H1 (cell line): Measurements from ENCODE around the gene HES1. TPM values are rescaled to one million over a fixed set of nuclear protein-coding genes. Genes with fewer than 3 reads are reported as not detected.

ENCODE experiments used
- CTCF ChIA-PET: fragments of 300-600 bp; sonication (Branson Sonifier 250); formaldehyde crosslinking; loops from one replicate; lab custom pipeline; 2021; ENCODE audit not compliant: partially characterized antibody; lab: Charles Lee
- POLR2A ChIA-PET: fragments of 300-600 bp; sonication (Branson Sonifier 250); formaldehyde crosslinking; loops from one replicate; lab custom pipeline; 2021; ENCODE audit warnings: inconsistent platforms; ENCODE audit not compliant: partially characterized antibody; lab: Charles Lee
- DNase-seq, 2 experiments: peaks; one replicate each; pipeline versions ENCODE4 v3.0.0 to v3.0.0-alpha.2; 2010 to 2022; ENCODE audit warnings: low spot score in 2 of 2, low read depth in 1 of 2, mixed read lengths in 1 of 2
- FAIRE-seq: peaks from 2 replicates; lab custom pipeline; 2011; peaks lifted over from hg19 to GRCh38; lab: Jason Lieb, UNC
- H2AFZ ChIP-seq: 2 replicates; pipeline ENCODE4 v1.8.1; 2012; ENCODE audit warnings: low read length, inconsistent platforms
- H2AK5ac ChIP-seq: 2 replicates; pipeline ENCODE4 v1.6.1; 2013; ENCODE audit warnings: low read depth, low read length
- H2BK120ac ChIP-seq: replicated peaks from 2 replicates; pipeline ENCODE3; 2013; ENCODE audit warnings: low read depth, low read length, inconsistent platforms
- H2BK12ac ChIP-seq: 2 replicates; pipeline ENCODE4 v1.6.1; 2013; ENCODE audit warnings: low read depth, low read length
- H2BK15ac ChIP-seq: 2 replicates; pipeline ENCODE4 v1.6.1; 2013; ENCODE audit warnings: low read length
- H2BK20ac ChIP-seq: 2 replicates; pipeline ENCODE4 v1.6.1; 2013; ENCODE audit warnings: low read length
- H2BK5ac ChIP-seq: 2 replicates; pipeline ENCODE4 v1.6.1; 2013; ENCODE audit warnings: low read depth, low read length
- H3K14ac ChIP-seq: 2 replicates; pipeline ENCODE4 v1.6.1; 2013; ENCODE audit warnings: inconsistent platforms; ENCODE audit not compliant: insufficient read length
- H3K18ac ChIP-seq: 2 replicates; pipeline ENCODE4 v1.6.1; 2013; ENCODE audit warnings: low read length; ENCODE audit errors: extremely low read depth
- H3K23ac ChIP-seq: 2 replicates; pipeline ENCODE4 v1.6.1; 2013; ENCODE audit warnings: inconsistent platforms; ENCODE audit not compliant: insufficient read length
- H3K23me2 ChIP-seq: 2 replicates; pipeline ENCODE4 v1.6.1; 2013; ENCODE audit warnings: low read depth, low read length
- H3K27ac ChIP-seq: 2 replicates; pipeline ENCODE4 v1.6.1; 2011; ENCODE audit warnings: low read depth, low read length, inconsistent platforms
- H3K27me3 ChIP-seq, 4 experiments: replicated peaks in 1 of 4; 1 replicate in 1 of 4; 2 replicates in 3 of 4; pipeline versions ENCODE4 v1.6.1 to v1.8.1; 2011 to 2013; ENCODE audit warnings: low read length in 3 of 4, mild to moderate bottlenecking in 3 of 4, inconsistent platforms in 2 of 4, mixed read lengths in 2 of 4, moderate library complexity in 1 of 4; ENCODE audit not compliant: control insufficient read depth in 3 of 4, insufficient read depth in 3 of 4; ENCODE audit errors: extremely low read depth in 1 of 4
- H3K36me3 ChIP-seq, 4 experiments: 2 replicates each; pipeline versions ENCODE4 v1.6.1 to v1.8.1; 2011 to 2013; ENCODE audit warnings: mild to moderate bottlenecking in 4 of 4, low read length in 3 of 4, moderate library complexity in 2 of 4, control low read depth in 1 of 4, inconsistent platforms in 1 of 4; ENCODE audit not compliant: insufficient read depth in 4 of 4, control insufficient read depth in 2 of 4
- H3K4ac ChIP-seq: replicated peaks from 2 replicates; pipeline ENCODE3; 2013; ENCODE audit warnings: low read length, low read depth, mixed read lengths, inconsistent platforms; ENCODE audit not compliant: insufficient read length
- H3K4me1 ChIP-seq, 4 experiments: replicated peaks in 1 of 4; 1 replicate in 1 of 4; 2 replicates in 3 of 4; pipeline versions ENCODE4 v1.6.1 to v1.8.1; 2011 to 2013; ENCODE audit warnings: low read length in 3 of 4, inconsistent platforms in 2 of 4, mixed read lengths in 1 of 4; ENCODE audit not compliant: insufficient read depth in 4 of 4, control insufficient read depth in 3 of 4
- H3K4me2 ChIP-seq, 2 experiments: 2 replicates each; pipeline versions ENCODE4 v1.6.1 to v1.8.1; 2011 to 2013; ENCODE audit warnings: low read depth in 2 of 2, low read length in 2 of 2, control low read depth in 1 of 2, inconsistent platforms in 1 of 2, mild to moderate bottlenecking in 1 of 2; ENCODE audit not compliant: insufficient read depth in 1 of 2
- H3K4me3 ChIP-seq, 4 experiments: fragments of 200-600, 300-600 bp in 1 of 4; sonication (generic), shearing (Covaris generic), sonication (Bioruptor Twin) in 1 of 4; 2 replicates each; pipeline versions ENCODE4 v1.5.1 to v1.8.1; 2011 to 2016; ENCODE audit warnings: low read length in 4 of 4, low read depth in 3 of 4, control low read depth in 2 of 4, inconsistent platforms in 2 of 4, mild to moderate bottlenecking in 2 of 4, mixed read lengths in 1 of 4, moderate library complexity in 1 of 4; ENCODE audit not compliant: insufficient read depth in 2 of 4; ENCODE audit errors: extremely low read depth in 1 of 4
- H3K56ac ChIP-seq: replicated peaks from 2 replicates; pipeline ENCODE3; 2013; ENCODE audit warnings: low read depth, mild to moderate bottlenecking, mixed read lengths, low read length, inconsistent platforms; ENCODE audit not compliant: insufficient read length
- H3K79me1 ChIP-seq: 2 replicates; pipeline ENCODE4 v1.6.1; 2013; ENCODE audit warnings: low read depth, low read length, control low read depth
- H3K79me2 ChIP-seq, 2 experiments: 2 replicates each; pipeline versions ENCODE4 v1.6.1 to v1.8.1; 2012 to 2013; ENCODE audit warnings: low read length in 2 of 2, mild to moderate bottlenecking in 2 of 2, inconsistent platforms in 1 of 2; ENCODE audit not compliant: insufficient read depth in 2 of 2, control insufficient read depth in 1 of 2
- H3K9ac ChIP-seq, 4 experiments: replicated peaks in 1 of 4; 1 replicate in 1 of 4; 2 replicates in 3 of 4; pipeline versions ENCODE4 v1.6.1 to v1.8.1; 2011 to 2013; ENCODE audit warnings: low read depth in 3 of 4, low read length in 3 of 4, control low read depth in 2 of 4, mild to moderate bottlenecking in 2 of 4, moderate library complexity in 2 of 4, inconsistent platforms in 1 of 4; ENCODE audit errors: extremely low read depth in 1 of 4
- H3K9me3 ChIP-seq, 2 experiments: 2 replicates each; pipeline versions ENCODE4 v1.6.1 to v1.8.1; 2012 to 2013; ENCODE audit warnings: mild to moderate bottlenecking in 2 of 2, moderate library complexity in 2 of 2, control low read depth in 1 of 2, inconsistent platforms in 1 of 2, low read depth in 1 of 2, low read length in 1 of 2, mixed read lengths in 1 of 2; ENCODE audit not compliant: insufficient read depth in 2 of 2
- H4K20me1 ChIP-seq, 2 experiments: replicated peaks in 1 of 2; 2 replicates each; pipeline versions ENCODE3 to v1.8.1; 2011 to 2013; ENCODE audit warnings: inconsistent platforms in 2 of 2, low read length in 2 of 2, mild to moderate bottlenecking in 1 of 2; ENCODE audit not compliant: insufficient read depth in 2 of 2, control insufficient read depth in 1 of 2
- H4K5ac ChIP-seq: 2 replicates; pipeline ENCODE4 v1.6.1; 2013; ENCODE audit warnings: low read length, low read depth, mixed read lengths, inconsistent platforms; ENCODE audit not compliant: insufficient read length
- H4K8ac ChIP-seq: 2 replicates; pipeline ENCODE4 v1.8.0; 2013; ENCODE audit warnings: mild to moderate bottlenecking, moderate library complexity, low read length, inconsistent platforms; ENCODE audit not compliant: insufficient read depth; ENCODE audit errors: extremely low read depth
- H4K91ac ChIP-seq: replicated peaks from 2 replicates; pipeline ENCODE3; 2013; ENCODE audit warnings: low read length, mixed read lengths, inconsistent platforms; ENCODE audit not compliant: insufficient read length
- ASH2L ChIP-seq: fragments of 200-600, 300-600 bp; sonication (generic); IDR thresholded peaks from one replicate; pipeline ENCODE4 v1.7.1; 2017; ENCODE audit warnings: low read length
- BACH1 ChIP-seq: IDR thresholded peaks from 2 replicates; pipeline ENCODE4 v1.6.1; 2012; ENCODE audit warnings: low read length, improper control_type of control experiment
- BCL11A ChIP-seq, 2 experiments: IDR thresholded peaks; one replicate each; pipeline ENCODE4 v1.6.1; 2011; ENCODE audit warnings: low read depth in 2 of 2, low read length in 2 of 2, mild to moderate bottlenecking in 2 of 2
- CBX8 ChIP-seq: fragments of 300-800, 300-1000 bp; sonication (generic); IDR thresholded peaks from 2 replicates; pipeline ENCODE4 v1.7.1; 2016; ENCODE audit warnings: low read depth, low read length, borderline replicate concordance
- CHD1 ChIP-seq: IDR thresholded peaks from 2 replicates; pipeline ENCODE4 v1.6.1; 2012; ENCODE audit warnings: low read depth, low read length, improper control_type of control experiment
- CTBP2 ChIP-seq: IDR thresholded peaks from 2 replicates; pipeline ENCODE4 v1.7.0; 2011; ENCODE audit warnings: borderline replicate concordance, mild to moderate bottlenecking, moderate library complexity, mixed read lengths, low read length; ENCODE audit not compliant: insufficient read depth, insufficient read length
- E2F6 ChIP-seq: IDR thresholded peaks from 2 replicates; pipeline ENCODE4 v1.6.1; 2012; ENCODE audit warnings: inconsistent platforms
- KDM1A ChIP-seq: fragments of 200-600, 300-600 bp; sonication (generic); IDR thresholded peaks from 2 replicates; pipeline ENCODE4 v1.7.1; 2016; ENCODE audit warnings: mild to moderate bottlenecking, low read length, borderline replicate concordance
- RFX5 ChIP-seq: IDR thresholded peaks from 2 replicates; pipeline ENCODE4 v1.6.1; 2011; ENCODE audit warnings: low read depth, low read length, improper control_type of control experiment, borderline replicate concordance
- SP4 ChIP-seq: IDR thresholded peaks from 2 replicates; pipeline ENCODE4 v1.6.1; 2012; ENCODE audit warnings: low read length, inconsistent platforms
- USF2 ChIP-seq: IDR thresholded peaks from 2 replicates; pipeline ENCODE4 v1.6.1; 2011; ENCODE audit warnings: low read length, improper control_type of control experiment
- WGBS, 2 experiments: shearing (Covaris generic) in 1 of 2; methylation state at CpG; one replicate each; pipeline versions ENCODE4 v1.1.6 to v1.1.7; 2013 to 2015; ENCODE audit warnings: low lambda C conversion rate in 2 of 2, mixed read lengths in 2 of 2, inconsistent platforms in 1 of 2, low coverage in 1 of 2, missing lambda C conversion rate in 1 of 2; ENCODE audit not compliant: insufficient replicate concordance in 2 of 2, insufficient coverage in 1 of 2, insufficient read length in 1 of 2; ENCODE audit errors: extremely low coverage in 1 of 2, missing lambda C conversion rate in 1 of 2; 5-methylcytosine and 5-hydroxymethylcytosine counted together
- polyA plus RNA-seq, 7 experiments: library from polyadenylated mRNA; depleted of rRNA in 3 of 7; stranded (reverse) in 5 of 7; unstranded in 2 of 7; fragments of >200 nt in 5 of 7; fragments of 200-250 nt in 2 of 7; gene quantifications; 1 replicate in 5 of 7; 2 replicates in 1 of 7; 4 replicates in 1 of 7; pipeline versions ENCODE4 v1.2.1 to v1.2.3, GENCODE V29; 2011 to 2013; ENCODE audit warnings: missing spikeins in 2 of 7, mixed read lengths in 2 of 7
- total RNA-seq: library from RNA; stranded (reverse); fragmentation: NEBNext Ultra II Directional; extraction: Animal tissue kit (Norgen Biotek cat#: 25700); gene quantifications from 2 replicates; pipeline ENCODE4 v1.2.1, GENCODE V29; 2021

HES1 gene
- total and polyA plus RNA-seq, 2 of the 8 experiments (the other 6 are each of a cell fraction or from before 2014, with no cell fraction given): 7.9 to 12.9 TPM

- ChIA-PET POLR2A (no interaction called here), CTCF (interaction anchor here (0.6 to 1.8 kb wide), 5 partner anchors 13 to 432 kb away, joined by 3 to 4 read pairs (median 3); no protein-coding TSS in a partner anchor)
- Histone ChIP-seq H4K5ac (no peak overlapping the region), H3K23ac (no peak overlapping the region), H3K4me1 (peaks cover 0 to 12% (median 0%) of the 10 kb centered on the region in 4 experiments; a peak in 5 of 7 replicates), H2BK15ac (no peak overlapping the region), H3K27me3 (no peaks in the 10 kb centered on the region; a peak in 1 of 7 replicates), H3K79me1 (no peaks in the 10 kb centered on the region), H3K9me3 (no peaks in the 10 kb centered on the region), H3K56ac (no peak overlapping the region), H4K8ac (no peak overlapping the region), H3K4me2 (no peak overlapping the region), H3K4me3 (no peak overlapping the region), H3K14ac (no peak overlapping the region), H2BK12ac (no peak overlapping the region), H3K4ac (no peak overlapping the region), H3K27ac (no peak overlapping the region), H3K36me3 (no peaks in the 10 kb centered on the region), H4K91ac (no peak overlapping the region), H3K23me2 (no peaks in the 10 kb centered on the region), H2BK20ac (no peak overlapping the region), H3K79me2 (no peaks in the 10 kb centered on the region), H2BK120ac (no peak overlapping the region), H2AK5ac (no peak overlapping the region), H4K20me1 (no peaks in the 10 kb centered on the region), H3K9ac (no peak overlapping the region), H3K18ac (no peak overlapping the region), H2BK5ac (no peak overlapping the region), H2AFZ (0 out of 2 replicates have a peak overlapping the region, but pooled peaks have one; percentile 76)
- DNase-seq (no peak), FAIRE-seq (no peak)
- 80% methylated on average over 14 of the region's 14 CpGs; no CpG with 5 or more reads in 1 of the 2 experiments for WGBS, 2 experiments
- TF ChIP-seq CHD1: no peak
- TF ChIP-seq KDM1A: no peak
- TF ChIP-seq RFX5: no peak
- no peak for TF ChIP-seq SP4
- TF ChIP-seq ASH2L: no peak
- no peak for TF ChIP-seq BCL11A (IDR thresholded peaks at IDR 0.05; ENCODE audit: low read depth in 2 of 2, low read length in 2 of 2)
- no peak for TF ChIP-seq CBX8
- TF ChIP-seq E2F6: no peak
- no peak for TF ChIP-seq BACH1
- no peak for TF ChIP-seq CTBP2
- no peak for TF ChIP-seq USF2
These were observed 38.6 kb upstream of the HES1 start for GRCh38 chr3:194097141-194097882.
